HL-60 (cell line): ENCODE data around the gene TTC22.

Source experiments
- DNase-seq, 2 experiments: peaks; one replicate each; pipeline ENCODE4 v3.0.0-alpha.2; 2010 to 2020; ENCODE audit warnings: low read depth in 1 of 2, low spot score in 1 of 2
- H3K27ac ChIP-seq: fragments of 250-450 bp; sonication (Bioruptor Pico); replicated peaks from 2 replicates; pipeline ENCODE4 v1.5.1; 2020; ENCODE audit warnings: mild to moderate bottlenecking, moderate library complexity
- H3K27me3 ChIP-seq: fragments of 250-450 bp; sonication (Bioruptor Pico); 2 replicates; pipeline ENCODE4 v1.5.1; 2021; ENCODE audit warnings: mild to moderate bottlenecking, moderate library complexity; ENCODE audit not compliant: insufficient read depth, poor library complexity, severe bottlenecking
- H3K4me3 ChIP-seq: replicated peaks from 2 replicates; pipeline ENCODE4 v1.5.1; 2011; ENCODE audit warnings: mild to moderate bottlenecking, control low read depth, low read length; ENCODE audit not compliant: insufficient read depth
- CTCF ChIP-seq: IDR thresholded peaks from one replicate; pipeline ENCODE4 v1.5.1; 2011; ENCODE audit warnings: low read length, control low read depth, inconsistent platforms; ENCODE audit not compliant: insufficient read depth
- GABPA ChIP-seq: IDR thresholded peaks from 2 replicates; pipeline ENCODE4 v1.6.1; 2012; ENCODE audit warnings: low read depth
- POLR2AphosphoS5 ChIP-seq: IDR thresholded peaks from 2 replicates; pipeline ENCODE4 v1.6.1; 2012; ENCODE audit warnings: low read depth
- REST ChIP-seq: IDR thresholded peaks from 2 replicates; pipeline ENCODE4 v1.6.1; 2012; ENCODE audit warnings: low read depth; ENCODE audit not compliant: insufficient replicate concordance
- SPI1 ChIP-seq: IDR thresholded peaks from 2 replicates; pipeline ENCODE4 v1.6.1; 2012; ENCODE audit warnings: low read depth, mild to moderate bottlenecking, borderline replicate concordance

The TTC22 gene

GRCh38 chr1:54816951-54817350 is 15.8 kb upstream of the TTC22 start:
- H3K27ac ChIP-seq, result no peak overlapping the region
- TF ChIP-seq SPI1, result no peak
- no peak for TF ChIP-seq GABPA
- TF ChIP-seq REST, result no peak
- TF ChIP-seq POLR2AphosphoS5, result no peak
- no peak for TF ChIP-seq CTCF
- no peaks in the 10 kb centered on the region for H3K27me3 ChIP-seq
- DNase-seq, result no peak
- no peak overlapping the region for H3K4me3 ChIP-seq

- H3K27me3 ChIP-seq, result no peaks in the 10 kb centered on the region
- DNase-seq, result no peak
- H3K27ac ChIP-seq, result no peak overlapping the region
- H3K4me3 ChIP-seq, result no peak overlapping the region
- TF ChIP-seq REST (no peak), SPI1 (no peak), POLR2AphosphoS5 (no peak), GABPA (no peak), CTCF (no peak)
Observed at GRCh38 chr1:54816130-54816529, 15.0 kb upstream of the TTC22 start.

GRCh38 chr1:54815086-54815876 is 14.2 kb upstream of the TTC22 start:
- TF ChIP-seq REST, result no peak
- no peak for TF ChIP-seq SPI1
- no peak for TF ChIP-seq POLR2AphosphoS5
- TF ChIP-seq CTCF, result no peak
- no peak for TF ChIP-seq GABPA
- Histone ChIP-seq H3K27me3 (no peaks in the 10 kb centered on the region), H3K4me3 (no peak overlapping the region), H3K27ac (no peak overlapping the region)
- DNase-seq, result no peak
